PC-9 (cell line): ENCODE measurements around the gene SLC30A1. TPM values are rescaled to one million over a fixed set of nuclear protein-coding genes. Genes with fewer than 3 reads are reported as not detected.

ENCODE experiments used
- BruUV-seq: library from RNA; stranded (reverse); fragments of 400-500 nt; replicated peaks from 2 replicates; lab custom pipeline; 2021; lab: Mats Ljungman, UMichigan
- CTCF ChIA-PET: fragments of 300-600 bp; sonication (Branson Sonifier 250); formaldehyde crosslinking; loops from one replicate; lab custom pipeline; 2022; ENCODE audit warnings: antibody characterized with exemption; lab: Charles Lee
- POLR2A ChIA-PET: fragments of 300-600 bp; sonication (Branson Sonifier 250); formaldehyde crosslinking; loops from one replicate; lab custom pipeline; 2022; ENCODE audit warnings: antibody characterized with exemption; ENCODE audit not compliant: unreplicated experiment; lab: Charles Lee
- DNase-seq, 2 experiments: peaks; one replicate each; pipeline versions ENCODE4 v3.0.0 to v3.0.0-alpha.2; 2015 to 2022; ENCODE audit warnings: mixed read lengths in 1 of 2
- H2AFZ ChIP-seq: fragments of 200-600 bp; sonication (generic); 2 replicates; pipeline ENCODE4 v1.8.1; 2017; ENCODE audit warnings: antibody characterized with exemption
- H3F3A ChIP-seq: fragments of 200-600 bp; sonication (generic); 2 replicates; pipeline ENCODE4 v1.8.1; 2017; ENCODE audit warnings: antibody characterized with exemption, mild to moderate bottlenecking, low read depth; ENCODE audit not compliant: insufficient read depth
- H3K27ac ChIP-seq: fragments of 200-600 bp; sonication (generic); 2 replicates; pipeline ENCODE4 v1.6.1; 2016; ENCODE audit warnings: mixed run types
- H3K27me3 ChIP-seq: fragments of 200-600 bp; sonication (generic); 2 replicates; pipeline ENCODE4 v1.6.1; 2016; ENCODE audit warnings: low read depth, mixed run types; ENCODE audit not compliant: insufficient read depth
- H3K36me3 ChIP-seq: fragments of 200-600 bp; sonication (generic); 2 replicates; pipeline ENCODE4 v1.6.1; 2016; ENCODE audit warnings: low read depth, mixed run types
- H3K4me1 ChIP-seq: fragments of 200-600 bp; sonication (generic); replicated peaks from 2 replicates; pipeline ENCODE4 v1.6.1; 2016; ENCODE audit warnings: mixed run types; ENCODE audit not compliant: insufficient read depth
- H3K4me2 ChIP-seq: fragments of 200-600 bp; sonication (generic); 2 replicates; pipeline ENCODE4 v1.6.1; 2017; ENCODE audit warnings: mixed run types
- H3K4me3 ChIP-seq: fragments of 200-600 bp; sonication (generic); 2 replicates; pipeline ENCODE4 v1.6.1; 2016; ENCODE audit warnings: mixed run types
- H3K79me2 ChIP-seq: fragments of 200-600 bp; sonication (generic); 2 replicates; pipeline ENCODE4 v1.6.1; 2017; ENCODE audit warnings: low read depth, mixed run types
- H3K9me2 ChIP-seq: fragments of 200-600 bp; sonication (generic); 2 replicates; pipeline ENCODE4 v1.8.1; 2017; ENCODE audit warnings: mild to moderate bottlenecking; ENCODE audit not compliant: insufficient read depth
- H3K9me3 ChIP-seq: fragments of 200-600 bp; sonication (generic); 2 replicates; pipeline ENCODE4 v1.8.1; 2016; ENCODE audit warnings: low read depth; ENCODE audit not compliant: insufficient read depth
- H4K20me1 ChIP-seq: fragments of 200-600 bp; sonication (generic); 2 replicates; pipeline ENCODE4 v1.8.1; 2017; ENCODE audit not compliant: insufficient read depth
- EZH2 ChIP-seq: fragments of 200-600 bp; sonication (generic); IDR thresholded peaks from 2 replicates; pipeline ENCODE4 v1.8.0; 2017; ENCODE audit warnings: antibody characterized with exemption, low read depth
- intact Hi-C: fragments of 100-400 bp; cut with micrococcal nuclease; formaldehyde crosslinking; loops from one replicate; pipeline ENCODE4 v1.10.0; 2022; ENCODE audit not compliant: unreplicated experiment
- total RNA-seq: library from RNA; stranded (reverse); gene quantifications from 2 replicates; pipeline ENCODE4 v1.2.3, GENCODE V29; 2021
- TF ChIP-seq, protein P1 (sequence below): fragments of 200-600 bp; sonication (generic); conservative IDR thresholded peaks from 2 replicates; pipeline ENCODE4 v1.6.1; 2017; ENCODE audit warnings: mixed run types, antibody characterized with exemption, mild to moderate bottlenecking, moderate library complexity

The SLC30A1 gene
- total RNA-seq, 1 experiment from 2014 or later: 27.6 TPM

DNA sequence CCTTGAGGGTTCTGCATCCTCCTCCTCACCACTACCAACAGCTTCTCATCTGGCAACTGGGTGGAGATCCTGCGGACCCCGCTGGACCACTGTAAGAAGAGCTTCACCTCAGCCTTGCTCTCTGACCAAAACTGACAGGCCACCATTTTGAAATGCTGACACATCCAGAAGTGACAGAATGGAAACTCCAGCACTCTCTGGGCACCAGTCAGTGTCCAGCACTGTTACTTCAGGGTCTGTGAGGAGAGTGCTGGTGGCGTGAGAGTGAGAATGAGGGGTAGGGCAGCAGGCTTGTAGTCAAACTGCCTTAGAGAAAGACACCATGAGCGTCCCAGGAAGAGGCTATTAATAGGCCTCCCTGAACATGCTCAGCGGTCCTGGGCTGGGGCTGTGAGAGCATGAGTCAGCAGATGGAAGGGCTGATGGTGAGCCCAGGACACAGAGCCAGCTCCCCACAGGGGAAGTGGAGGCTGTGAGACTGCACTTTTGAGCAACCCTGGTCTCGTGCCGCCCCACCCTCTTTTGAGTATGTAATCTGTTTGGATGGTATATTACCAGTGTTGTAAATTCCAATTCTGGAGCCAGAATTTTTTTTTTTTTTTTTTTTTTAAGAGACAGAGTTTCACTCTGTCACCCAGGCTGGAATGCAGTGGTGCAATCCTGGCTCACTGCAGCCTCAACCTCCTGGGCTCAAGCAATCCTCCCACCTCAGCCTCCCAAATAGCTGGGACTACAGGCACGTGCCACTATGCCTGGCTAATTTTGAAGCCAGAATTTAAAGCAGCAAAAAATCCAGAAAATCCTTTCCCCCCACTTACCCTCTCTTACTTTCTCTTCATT lies 34.4 kb upstream of the SLC30A1 start:
- Histone ChIP-seq H3K4me3 (no peak overlapping the region), H4K20me1 (no peaks in the 10 kb centered on the region), H3K27me3 (no peaks in the 10 kb centered on the region), H3K9me2 (no peaks in the 10 kb centered on the region), H3K36me3 (no peaks in the 10 kb centered on the region), H2AFZ (peak overlapping the region; percentile 61; the same call in 1 of the 2 replicates), H3F3A (peaks cover 29% of the 10 kb centered on the region; the same call in 1 of the 2 replicates), H3K27ac (peak overlapping the region; percentile 71), H3K9me3 (no peaks in the 10 kb centered on the region), H3K4me1 (peaks cover 23% of the 10 kb centered on the region), H3K79me2 (no peaks in the 10 kb centered on the region), H3K4me2 (peak overlapping the region; percentile 38)
- intact Hi-C loops: loop anchor here (1.0 kb wide), 1 partner anchor 34 kb away; the partner anchor contains the start of gene SLC30A1
- POLR2A ChIA-PET: interaction anchor here (0.5 to 0.7 kb wide), 2 partner anchors 36 to 98 kb away, joined by 3 to 21 read pairs; no protein-coding TSS in a partner anchor
- DNase-seq: peak; percentile 79 to 84
- no peak for TF ChIP-seq EZH2
- TF ChIP-seq, protein P1, sequence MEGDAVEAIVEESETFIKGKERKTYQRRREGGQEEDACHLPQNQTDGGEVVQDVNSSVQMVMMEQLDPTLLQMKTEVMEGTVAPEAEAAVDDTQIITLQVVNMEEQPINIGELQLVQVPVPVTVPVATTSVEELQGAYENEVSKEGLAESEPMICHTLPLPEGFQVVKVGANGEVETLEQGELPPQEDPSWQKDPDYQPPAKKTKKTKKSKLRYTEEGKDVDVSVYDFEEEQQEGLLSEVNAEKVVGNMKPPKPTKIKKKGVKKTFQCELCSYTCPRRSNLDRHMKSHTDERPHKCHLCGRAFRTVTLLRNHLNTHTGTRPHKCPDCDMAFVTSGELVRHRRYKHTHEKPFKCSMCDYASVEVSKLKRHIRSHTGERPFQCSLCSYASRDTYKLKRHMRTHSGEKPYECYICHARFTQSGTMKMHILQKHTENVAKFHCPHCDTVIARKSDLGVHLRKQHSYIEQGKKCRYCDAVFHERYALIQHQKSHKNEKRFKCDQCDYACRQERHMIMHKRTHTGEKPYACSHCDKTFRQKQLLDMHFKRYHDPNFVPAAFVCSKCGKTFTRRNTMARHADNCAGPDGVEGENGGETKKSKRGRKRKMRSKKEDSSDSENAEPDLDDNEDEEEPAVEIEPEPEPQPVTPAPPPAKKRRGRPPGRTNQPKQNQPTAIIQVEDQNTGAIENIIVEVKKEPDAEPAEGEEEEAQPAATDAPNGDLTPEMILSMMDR: no peak
- TSS peak; percentile 82 for BruUV-seq
- CTCF ChIA-PET: interaction anchor here (0.6 to 0.7 kb wide), 2 partner anchors 20 to 475 kb away, joined by 3 to 7 read pairs; no protein-coding TSS in a partner anchor

DNA sequence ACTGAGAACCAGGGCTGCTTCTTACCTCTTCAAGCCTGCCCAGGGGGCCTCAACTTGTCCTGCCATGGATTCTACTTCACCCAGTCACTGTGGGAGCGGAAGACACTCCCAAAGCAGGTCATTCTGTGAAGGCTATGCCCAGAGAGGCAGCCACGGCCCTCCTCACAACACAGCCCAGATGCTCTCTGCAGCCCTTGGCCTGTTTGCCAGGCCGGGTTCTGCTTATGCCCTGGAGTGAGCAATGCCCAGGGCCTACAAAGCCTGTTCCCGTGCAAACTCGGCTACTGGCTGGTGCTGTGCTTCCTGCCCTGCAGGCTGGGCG lies 33.8 kb upstream of the SLC30A1 start:
- H4K20me1 ChIP-seq: no peaks in the 10 kb centered on the region
- no peaks in the 10 kb centered on the region for H3K27me3 ChIP-seq
- no peaks in the 10 kb centered on the region for H3K9me2 ChIP-seq
- BruUV-seq: no TSS peak
- no peaks in the 10 kb centered on the region for H3K9me3 ChIP-seq
- ChIA-PET POLR2A (interaction anchor here (0.5 to 0.7 kb wide), 2 partner anchors 36 to 97 kb away, joined by 3 to 21 read pairs; no protein-coding TSS in a partner anchor), CTCF (interaction anchor here (0.6 kb wide), 1 partner anchor 19 kb away, joined by 3 read pairs; no protein-coding TSS in a partner anchor)
- H3K4me1 ChIP-seq: peaks cover 24% of the 10 kb centered on the region
- TF ChIP-seq, protein P1: no peak
- TF ChIP-seq EZH2: no peak
- peaks cover 29% of the 10 kb centered on the region; the same call in 1 of the 2 replicates for H3F3A ChIP-seq
- DNase-seq: no peak
- intact Hi-C loops: loop anchor here (1.0 kb wide), 1 partner anchor 33 kb away; the partner anchor contains the start of gene SLC30A1
- H2AFZ ChIP-seq: peak overlapping the region; percentile 61; the same call in 1 of the 2 replicates
- no peaks in the 10 kb centered on the region for H3K79me2 ChIP-seq
- H3K4me2 ChIP-seq: peak overlapping the region; percentile 38
- peak overlapping the region; percentile 71 for H3K27ac ChIP-seq
- H3K4me3 ChIP-seq: no peak overlapping the region
- no peaks in the 10 kb centered on the region for H3K36me3 ChIP-seq

DNA sequence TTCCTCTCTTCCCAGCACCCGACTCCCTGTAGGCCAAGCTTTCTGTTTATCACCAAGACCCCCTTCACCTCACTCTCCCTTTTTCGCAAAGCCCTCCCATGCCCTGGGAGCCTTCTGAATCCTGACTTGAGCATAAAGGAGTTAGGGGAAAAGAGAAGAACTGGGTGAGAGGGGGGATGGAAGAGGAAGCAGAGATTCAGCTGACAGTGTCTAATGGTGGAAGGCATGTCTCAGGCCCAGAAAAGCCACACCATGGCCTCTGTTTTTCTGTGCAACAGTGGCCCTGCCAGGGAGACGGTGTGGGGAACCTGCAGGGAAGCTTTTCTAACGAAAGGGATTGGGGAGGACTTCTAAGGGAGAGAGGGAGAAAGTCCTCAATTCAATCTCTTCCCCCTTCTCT lies 32.9 kb upstream of the SLC30A1 start:
- POLR2A ChIA-PET: interaction anchor here (0.5 kb wide), 1 partner anchor 129 kb away, joined by 7 read pairs; no protein-coding TSS in a partner anchor
- H3F3A ChIP-seq: peaks cover 29% of the 10 kb centered on the region; the same call in 1 of the 2 replicates
- DNase-seq: no peak
- no peaks in the 10 kb centered on the region for H3K9me3 ChIP-seq
- H3K4me3 ChIP-seq: no peak overlapping the region
- H3K79me2 ChIP-seq: no peaks in the 10 kb centered on the region
- no peak overlapping the region for H3K4me2 ChIP-seq
- H4K20me1 ChIP-seq: no peaks in the 10 kb centered on the region
- no peaks in the 10 kb centered on the region for H3K36me3 ChIP-seq
- TF ChIP-seq, protein P1: no peak
- TF ChIP-seq EZH2: no peak
- no peak overlapping the region for H2AFZ ChIP-seq
- BruUV-seq: no TSS peak
- H3K27me3 ChIP-seq: no peaks in the 10 kb centered on the region
- CTCF ChIA-PET: interaction anchor here (0.6 kb wide), 2 partner anchors 10 to 97 kb away, joined by 3 to 8 read pairs; no protein-coding TSS in a partner anchor
- 0 out of 2 replicates have a peak overlapping the region, but pooled peaks have one; percentile 30 for H3K27ac ChIP-seq
- no peaks in the 10 kb centered on the region for H3K9me2 ChIP-seq
- intact Hi-C loops: no loop called here
- peaks cover 32% of the 10 kb centered on the region for H3K4me1 ChIP-seq
